ENCODE measurements around the gene ARRDC5. TPM values are rescaled to one million over a fixed set of nuclear protein-coding genes. Genes with fewer than 3 reads are reported as not detected.

ARRDC5 gene
- total RNA-seq, 2 donors from 2014 or later = not detected

- DNase-seq (no peak), ATAC-seq (no peak)
- Histone ChIP-seq H3K9me3 (no peaks in the 10 kb centered on the region), H3K36me3 (replicated peaks in 1 of 2; ENCODE audit: insufficient read depth in 1 of 2, low read depth in 2 of 2) (no peaks in the 10 kb centered on the region), H3K27me3 (peaks cover 0 to 3% of the 10 kb centered on the region in 2 donors), H3K27ac (no peak overlapping the region), H3K4me1 (peaks cover 26% of the 10 kb centered on the region), H3K4me3 (no peak overlapping the region)
- intact Hi-C loops (cut with DNase I) = loop anchor here (5.0 kb wide), 1 partner anchor 102 kb away; no protein-coding TSS in a partner anchor
- TF ChIP-seq POLR2A (IDR thresholded peaks at IDR 0.05) = no peak
- no peak for TF ChIP-seq CTCF (IDR thresholded peaks at IDR 0.05)
- WGBS, 2 donors = 72 to 87% methylated on average over 24 of the region's 24 CpGs
Measured at GRCh38 chr19:4913996-4914735, 11.5 kb upstream of the ARRDC5 start.

GRCh38 chr19:4911786-4912672 lies 9.3 kb upstream of the ARRDC5 start:
- intact Hi-C loops (cut with DNase I) = loop anchor here (5.0 kb wide), 1 partner anchor 100 kb away; no protein-coding TSS in a partner anchor
- 22 to 31% methylated on average over 22 to 29 of the region's 29 CpGs for WGBS, 2 donors
- Histone ChIP-seq H3K27ac (no peak overlapping the region), H3K36me3 (replicated peaks in 1 of 2; ENCODE audit: insufficient read depth in 1 of 2, low read depth in 2 of 2) (no peaks in the 10 kb centered on the region), H3K9me3 (no peaks in the 10 kb centered on the region), H3K27me3 (peaks cover 0 to 4% of the 10 kb centered on the region in 2 donors), H3K4me3 (no peak overlapping the region), H3K4me1 (peaks cover 28% of the 10 kb centered on the region)
- TF ChIP-seq CTCF (IDR thresholded peaks at IDR 0.05) (peak in 6 of 7 experiments; percentile 33 to 68 (median 62)), POLR2A (IDR thresholded peaks at IDR 0.05) (no peak)
- ATAC-seq (no peak), DNase-seq (peak; percentile 45 to 56 (median 52))

- no peaks in the 10 kb centered on the region for H3K9me3 ChIP-seq
- 51 to 56% methylated on average over 15 of the region's 15 CpGs for WGBS, 2 donors
- peaks cover 28% of the 10 kb centered on the region for H3K4me1 ChIP-seq
- ATAC-seq (no peak), DNase-seq (no peak)
- no peaks in the 10 kb centered on the region for H3K36me3 ChIP-seq (replicated peaks in 1 of 2; ENCODE audit: insufficient read depth in 1 of 2, low read depth in 2 of 2)
- no peak overlapping the region for H3K27ac ChIP-seq
- no peak overlapping the region for H3K4me3 ChIP-seq
- intact Hi-C loops (cut with DNase I) = loop anchor here (5.0 kb wide), 1 partner anchor 99 kb away; no protein-coding TSS in a partner anchor
- H3K27me3 ChIP-seq = peaks cover 0 to 4% of the 10 kb centered on the region in 2 donors
- no peak for TF ChIP-seq POLR2A (IDR thresholded peaks at IDR 0.05)
- TF ChIP-seq CTCF (IDR thresholded peaks at IDR 0.05) = no peak
Measured at GRCh38 chr19:4911314-4911713, 8.6 kb upstream of the ARRDC5 start.

GRCh38 chr19:4910594-4911281 lies 8.0 kb upstream of the ARRDC5 start:
- no peak overlapping the region for H3K27ac ChIP-seq
- WGBS, 2 donors = 40 to 42% methylated on average over 12 to 23 of the region's 23 CpGs
- no peak for TF ChIP-seq POLR2A (IDR thresholded peaks at IDR 0.05)
- no peak for TF ChIP-seq CTCF (IDR thresholded peaks at IDR 0.05)
- H3K27me3 ChIP-seq = peaks cover 0 to 4% of the 10 kb centered on the region in 2 donors
- no peak overlapping the region for H3K4me3 ChIP-seq
- intact Hi-C loops (cut with DNase I) = loop anchor here (5.0 kb wide), 1 partner anchor 98 kb away; no protein-coding TSS in a partner anchor
- no peaks in the 10 kb centered on the region for H3K36me3 ChIP-seq (replicated peaks in 1 of 2; ENCODE audit: insufficient read depth in 1 of 2, low read depth in 2 of 2)
- peaks cover 28% of the 10 kb centered on the region for H3K4me1 ChIP-seq
- ATAC-seq (no peak), DNase-seq (peak in 1 of 4 donors; percentile 36)
- H3K9me3 ChIP-seq = no peaks in the 10 kb centered on the region

Measured in body of pancreas (tissue), 4 donors.